Mesenchymal stem cell (in vitro differentiated cells and primary cell): ENCODE results near the gene ADCY3.
A peak's percentile ranks its signal among the peaks of the same experiment; 100 is the strongest.

Experiments used
- DNase-seq: peaks from one replicate; pipeline ENCODE4 v3.0.0-alpha.2; 2013
- H2AFZ ChIP-seq: one replicate; pipeline ENCODE4 v1.6.1; 2013; ENCODE audit warnings: low read depth, mild to moderate bottlenecking, control low read depth, inconsistent platforms, low read length, moderate library complexity
- H2AK5ac ChIP-seq: 2 replicates; pipeline ENCODE4 v1.6.1; 2013; ENCODE audit warnings: low read length, moderate library complexity, mild to moderate bottlenecking, inconsistent platforms; ENCODE audit not compliant: severe bottlenecking
- H2BK120ac ChIP-seq: one replicate; pipeline ENCODE4 v1.6.1; 2013; ENCODE audit warnings: low read depth, mild to moderate bottlenecking, inconsistent platforms, low read length, moderate library complexity
- H2BK12ac ChIP-seq, 2 experiments: one replicate each; pipeline ENCODE4 v1.6.1; 2013; ENCODE audit warnings: inconsistent platforms in 2 of 2, low read length in 2 of 2, mild to moderate bottlenecking in 2 of 2, moderate library complexity in 2 of 2, control low read depth in 1 of 2
- H2BK15ac ChIP-seq: one replicate; pipeline ENCODE4 v1.6.1; 2013; ENCODE audit warnings: mild to moderate bottlenecking, low read depth, inconsistent platforms; ENCODE audit not compliant: poor library complexity, severe bottlenecking
- H2BK5ac ChIP-seq: 2 replicates; pipeline ENCODE4 v1.6.1; 2013; ENCODE audit warnings: low read depth, mild to moderate bottlenecking, low read length, control low read depth, inconsistent platforms; ENCODE audit not compliant: poor library complexity, severe bottlenecking
- H3K14ac ChIP-seq, 2 experiments: one replicate each; pipeline ENCODE4 v1.6.1; 2013; ENCODE audit warnings: inconsistent platforms in 2 of 2, low read length in 2 of 2, control low read depth in 1 of 2, mild to moderate bottlenecking in 1 of 2, moderate library complexity in 1 of 2
- H3K18ac ChIP-seq, 2 experiments: one replicate each; pipeline ENCODE4 v1.6.1; 2013; ENCODE audit warnings: inconsistent platforms in 2 of 2, low read length in 2 of 2, control low read depth in 1 of 2, low read depth in 1 of 2, mild to moderate bottlenecking in 1 of 2
- H3K23ac ChIP-seq, 2 experiments: one replicate each; pipeline ENCODE4 v1.6.1; 2013; ENCODE audit warnings: inconsistent platforms in 2 of 2, low read length in 2 of 2, mild to moderate bottlenecking in 2 of 2, moderate library complexity in 2 of 2, control low read depth in 1 of 2
- H3K27ac ChIP-seq: 2 replicates; pipeline ENCODE4 v1.5.1; 2013; ENCODE audit warnings: mild to moderate bottlenecking, moderate library complexity, low read length, control low read depth, inconsistent platforms; ENCODE audit not compliant: poor library complexity, severe bottlenecking
- H3K27me3 ChIP-seq, 2 experiments: 2 replicates each; pipeline versions ENCODE4 v1.6.1 to v1.7.0; 2013; ENCODE audit warnings: low read length in 2 of 2, mild to moderate bottlenecking in 2 of 2, moderate library complexity in 2 of 2, control low read depth in 1 of 2, inconsistent platforms in 1 of 2; ENCODE audit not compliant: control insufficient read depth in 1 of 2, insufficient read depth in 1 of 2
- H3K36me3 ChIP-seq, 2 experiments: 2 replicates each; pipeline versions ENCODE4 v1.6.1 to v1.7.0; 2013; ENCODE audit warnings: low read length in 2 of 2, control low read depth in 1 of 2, inconsistent platforms in 1 of 2, low read depth in 1 of 2, mild to moderate bottlenecking in 1 of 2; ENCODE audit not compliant: insufficient read depth in 2 of 2, control insufficient read depth in 1 of 2
- H3K4ac ChIP-seq, 2 experiments: one replicate each; pipeline ENCODE4 v1.6.1; 2013; ENCODE audit warnings: inconsistent platforms in 2 of 2, low read length in 2 of 2, mild to moderate bottlenecking in 2 of 2, moderate library complexity in 2 of 2, control low read depth in 1 of 2, low read depth in 1 of 2
- H3K4me1 ChIP-seq: 2 replicates; pipeline ENCODE4 v1.6.1; 2013; ENCODE audit warnings: low read depth, low read length, control low read depth; ENCODE audit not compliant: control insufficient read depth, insufficient read depth
- H3K4me2 ChIP-seq: 2 replicates; pipeline ENCODE4 v1.6.1; 2013; ENCODE audit warnings: low read length, mild to moderate bottlenecking, inconsistent platforms; ENCODE audit not compliant: poor library complexity, severe bottlenecking
- H3K4me3 ChIP-seq, 2 experiments: 2 replicates each; pipeline versions ENCODE4 v1.5.1 to v1.7.0; 2013; ENCODE audit warnings: low read length in 2 of 2, mild to moderate bottlenecking in 2 of 2, control low read depth in 1 of 2, low read depth in 1 of 2; ENCODE audit not compliant: insufficient read depth in 1 of 2
- H3K79me1 ChIP-seq: replicated peaks from 2 replicates; pipeline ENCODE4 v1.6.1; 2013; ENCODE audit warnings: mild to moderate bottlenecking, control low read depth, low read length, inconsistent platforms; ENCODE audit not compliant: poor library complexity, severe bottlenecking
- H3K9ac ChIP-seq: 2 replicates; pipeline ENCODE4 v1.7.0; 2013; ENCODE audit warnings: mild to moderate bottlenecking, low read length, moderate library complexity
- H3K9me3 ChIP-seq: 2 replicates; pipeline ENCODE4 v1.7.0; 2013; ENCODE audit warnings: mild to moderate bottlenecking, low read length; ENCODE audit not compliant: control insufficient read depth
- H4K8ac ChIP-seq: one replicate; pipeline ENCODE4 v1.6.1; 2013; ENCODE audit warnings: inconsistent platforms, mild to moderate bottlenecking, low read length, moderate library complexity
- H4K91ac ChIP-seq: one replicate; pipeline ENCODE4 v1.6.1; 2013; ENCODE audit warnings: mild to moderate bottlenecking, low read length, inconsistent platforms
- WGBS: methylation state at CpG from one replicate; pipeline ENCODE4 v1.1.7; 2013; ENCODE audit warnings: mixed read lengths; 5-methylcytosine and 5-hydroxymethylcytosine counted together

ADCY3 gene

GRCh38 chr2:24845691-24846090 is 74.3 kb downstream of the ADCY3 start:
- H2AK5ac ChIP-seq: no peak overlapping the region
- no peak for DNase-seq
- H3K4me3 ChIP-seq: no peak overlapping the region
- H3K9ac ChIP-seq: no peak overlapping the region
- peaks cover 0 to 27% of the 10 kb centered on the region in 2 experiments for H3K36me3 ChIP-seq
- peaks cover 2% of the 10 kb centered on the region for H3K4me1 ChIP-seq
- H2BK120ac ChIP-seq: no peak overlapping the region
- H3K79me1 ChIP-seq: peaks cover 2% of the 10 kb centered on the region
- H3K23ac ChIP-seq: no peak overlapping the region
- H4K91ac ChIP-seq: no peak overlapping the region
- H2BK15ac ChIP-seq: no peak overlapping the region
- no peak overlapping the region for H3K4me2 ChIP-seq
- no peaks in the 10 kb centered on the region for H3K27me3 ChIP-seq
- no peak overlapping the region for H3K4ac ChIP-seq
- no peak overlapping the region for H3K27ac ChIP-seq
- no peak overlapping the region for H3K18ac ChIP-seq
- H2BK5ac ChIP-seq: no peak overlapping the region
- WGBS: 95% methylated on average over 5 of the region's 5 CpGs
- H3K9me3 ChIP-seq: no peaks in the 10 kb centered on the region
- H2AFZ ChIP-seq: no peak overlapping the region
- H4K8ac ChIP-seq: no peak overlapping the region
- no peak overlapping the region for H3K14ac ChIP-seq
- no peak overlapping the region for H2BK12ac ChIP-seq

GRCh38 chr2:24844023-24844685 is 75.9 kb downstream of the ADCY3 start:
- 97% methylated on average over 9 of the region's 9 CpGs for WGBS
- no peak for DNase-seq

DNA sequence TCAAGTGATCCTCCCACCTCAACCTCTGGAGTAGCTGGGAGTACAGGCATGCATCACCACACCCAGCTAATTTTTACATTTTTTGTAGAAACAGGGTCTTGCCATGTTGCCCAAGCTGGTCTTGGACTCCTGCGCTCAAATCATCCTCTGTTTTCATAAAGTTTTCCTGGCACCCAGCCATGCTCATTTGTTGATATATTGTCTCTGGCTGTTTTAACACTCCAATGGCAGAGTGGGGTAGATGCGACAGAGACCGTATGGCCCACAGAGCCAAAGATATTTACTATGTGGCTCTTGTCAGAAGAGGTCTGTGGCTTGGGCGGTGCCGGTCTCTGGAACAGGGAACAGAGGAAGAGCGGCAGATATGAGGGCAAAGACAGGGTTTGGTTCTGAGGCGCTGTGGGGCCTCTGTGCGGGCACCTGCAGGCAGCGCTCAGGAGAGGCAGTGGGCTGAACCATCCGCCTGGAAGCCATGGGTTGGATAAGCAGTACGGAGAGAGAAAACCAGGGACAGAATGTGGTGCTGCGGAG is 76.6 kb downstream of the ADCY3 start:
- no peak overlapping the region for H3K4ac ChIP-seq
- no peak overlapping the region for H3K27ac ChIP-seq
- H3K23ac ChIP-seq: no peak overlapping the region
- H3K4me3 ChIP-seq: no peak overlapping the region
- no peak overlapping the region for H3K4me2 ChIP-seq
- no peak overlapping the region for H4K8ac ChIP-seq
- peaks cover 0 to 39% of the 10 kb centered on the region in 2 experiments for H3K36me3 ChIP-seq
- H3K14ac ChIP-seq: no peak overlapping the region
- DNase-seq: no peak
- peaks cover 2% of the 10 kb centered on the region for H3K4me1 ChIP-seq
- H3K9me3 ChIP-seq: no peaks in the 10 kb centered on the region
- peaks cover 2% of the 10 kb centered on the region for H3K79me1 ChIP-seq
- no peak overlapping the region for H3K9ac ChIP-seq
- H2BK15ac ChIP-seq: no peak overlapping the region
- no peak overlapping the region for H2BK5ac ChIP-seq
- WGBS: 98% methylated on average over 12 of the region's 12 CpGs
- H2BK120ac ChIP-seq: no peak overlapping the region
- no peaks in the 10 kb centered on the region for H3K27me3 ChIP-seq
- H4K91ac ChIP-seq: no peak overlapping the region
- no peak overlapping the region for H2AFZ ChIP-seq
- H3K18ac ChIP-seq: no peak overlapping the region
- no peak overlapping the region for H2BK12ac ChIP-seq
- no peak overlapping the region for H2AK5ac ChIP-seq

More at GRCh38 chr2:24844023-24844685, 75.9 kb downstream of the ADCY3 start:
- Histone ChIP-seq H3K4ac (no peak overlapping the region), H4K8ac (no peak overlapping the region), H3K9me3 (no peaks in the 10 kb centered on the region), H3K4me2 (no peak overlapping the region), H3K27me3 (no peaks in the 10 kb centered on the region), H2BK120ac (no peak overlapping the region), H3K27ac (no peak overlapping the region), H3K9ac (no peak overlapping the region), H2BK5ac (no peak overlapping the region), H3K23ac (no peak overlapping the region), H3K4me1 (peaks cover 4% of the 10 kb centered on the region), H4K91ac (no peak overlapping the region), H2BK12ac (peak overlapping the region in 1 of 2 experiments; percentile 23), H2BK15ac (no peak overlapping the region), H3K14ac (no peak overlapping the region), H3K36me3 (peaks cover 0 to 39% of the 10 kb centered on the region in 2 experiments), H3K18ac (no peak overlapping the region), H2AK5ac (no peak overlapping the region), H3K79me1 (peaks cover 2% of the 10 kb centered on the region), H2AFZ (no peak overlapping the region), H3K4me3 (no peak overlapping the region)

DNA sequence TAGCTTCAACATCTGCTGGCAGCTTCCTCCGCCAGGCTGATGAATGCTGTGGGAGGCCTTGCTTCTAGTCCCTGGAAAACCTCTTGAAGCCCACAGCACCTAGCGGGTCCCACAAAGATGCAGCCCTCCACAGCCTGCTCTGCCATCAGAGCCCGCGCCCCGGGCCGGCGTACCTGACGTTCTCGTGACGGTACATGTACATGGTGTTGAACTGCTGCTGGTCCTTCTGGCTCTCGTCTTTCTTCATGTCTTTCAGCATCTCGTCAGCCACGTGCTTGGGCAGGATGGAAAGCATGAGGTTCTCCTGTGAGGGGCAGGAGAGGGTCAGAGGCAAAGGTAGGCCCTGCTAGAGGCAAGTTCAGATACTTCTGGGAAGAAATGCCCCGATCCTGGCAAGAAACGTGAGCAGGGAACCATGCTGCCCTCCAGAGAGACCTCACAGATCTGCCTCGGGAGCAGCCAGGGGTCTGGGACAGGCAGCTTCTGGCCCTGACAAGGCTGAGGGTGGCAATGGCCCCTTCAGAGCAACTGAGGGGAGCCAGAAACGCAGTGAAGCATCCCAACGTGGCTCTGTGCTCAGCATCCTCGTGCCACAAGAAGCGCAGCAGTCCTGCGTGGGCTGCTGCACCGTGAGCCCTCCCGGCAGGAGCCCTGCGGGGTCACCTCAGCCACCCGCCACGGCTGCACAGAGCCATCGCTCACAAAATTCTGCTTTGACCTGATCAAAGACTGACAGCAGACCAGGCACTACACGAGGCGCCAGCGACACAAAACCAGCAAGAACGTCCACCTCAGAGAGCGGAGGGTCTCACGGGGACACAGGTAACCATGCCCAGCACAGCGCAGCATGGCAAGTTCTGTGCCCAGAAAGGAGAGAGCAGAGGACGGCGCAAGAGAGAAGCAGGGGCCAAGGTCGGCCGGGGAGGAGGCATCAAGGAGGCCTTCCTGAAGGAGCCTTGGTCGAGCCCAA is 77.7 kb downstream of the ADCY3 start:
- H3K9ac ChIP-seq: no peak overlapping the region
- H4K8ac ChIP-seq: no peak overlapping the region
- no peak overlapping the region for H2BK5ac ChIP-seq
- no peak overlapping the region for H3K23ac ChIP-seq
- H3K4me1 ChIP-seq: peaks cover 2% of the 10 kb centered on the region
- no peak overlapping the region for H3K27ac ChIP-seq
- H3K18ac ChIP-seq: no peak overlapping the region
- H2BK12ac ChIP-seq: no peak overlapping the region
- WGBS: 95% methylated on average over 39 of the region's 39 CpGs
- no peak overlapping the region for H2AFZ ChIP-seq
- no peak overlapping the region for H3K4me2 ChIP-seq
- peaks cover 4 to 40% of the 10 kb centered on the region in 2 experiments for H3K36me3 ChIP-seq
- H2BK120ac ChIP-seq: no peak overlapping the region
- H2AK5ac ChIP-seq: no peak overlapping the region
- no peaks in the 10 kb centered on the region for H3K79me1 ChIP-seq
- H3K9me3 ChIP-seq: no peaks in the 10 kb centered on the region
- no peak overlapping the region for H3K4ac ChIP-seq
- no peak overlapping the region for H2BK15ac ChIP-seq
- no peaks in the 10 kb centered on the region for H3K27me3 ChIP-seq
- H4K91ac ChIP-seq: no peak overlapping the region
- H3K4me3 ChIP-seq: no peak overlapping the region
- no peak for DNase-seq
- no peak overlapping the region for H3K14ac ChIP-seq
